T47D (cell line): ENCODE measurements around the gene DHX8.
"Not testable (repeated sequence)": the region's sequence is repeated elsewhere in the genome, so short reads cannot be mapped to it uniquely, and the experiment has no call there.

Experiments used
- DNase-seq, 2 experiments: peaks; one replicate each; pipeline versions ENCODE4 v3.0.0 to v3.0.0-alpha.2; 2011 to 2012; ENCODE audit warnings: low read depth in 1 of 2, low spot score in 1 of 2
- JUND ChIP-seq: IDR thresholded peaks from 2 replicates; pipeline ENCODE4 v1.6.1; 2012; ENCODE audit warnings: low read depth
- in situ Hi-C: cut with HindIII; loops from 2 replicates; pipeline ENCODE4 v1.10.0; 2016; ENCODE audit warnings: low sequenced_read_pairs, low pct_unique_long_range_greater_than_20kb

The DHX8 gene

GRCh38 chr17:43467981-43468581 is 15.7 kb upstream of the DHX8 start:
- in situ Hi-C loops = no loop called here
- no peak for DNase-seq
- no peak for TF ChIP-seq JUND

- no peak for TF ChIP-seq JUND
- in situ Hi-C loops = no loop called here
- no peak for DNase-seq
Observed at GRCh38 chr17:43468691-43469139, 15.1 kb upstream of the DHX8 start.

- DNase-seq = no peak
Observed at GRCh38 chr17:43469145-43469544, 14.6 kb upstream of the DHX8 start.

GRCh38 chr17:43471585-43472160 is 12.1 kb upstream of the DHX8 start:
- no peak for TF ChIP-seq JUND
- in situ Hi-C loops = no loop called here
- no peak for DNase-seq

More at GRCh38 chr17:43469145-43469544, 14.6 kb upstream of the DHX8 start:
- TF ChIP-seq JUND = no peak
- in situ Hi-C loops = no loop called here

GRCh38 chr17:43475494-43476089 is 8.2 kb upstream of the DHX8 start:
- DNase-seq = no peak
- TF ChIP-seq JUND = no peak
- in situ Hi-C loops = no loop called here

DNA sequence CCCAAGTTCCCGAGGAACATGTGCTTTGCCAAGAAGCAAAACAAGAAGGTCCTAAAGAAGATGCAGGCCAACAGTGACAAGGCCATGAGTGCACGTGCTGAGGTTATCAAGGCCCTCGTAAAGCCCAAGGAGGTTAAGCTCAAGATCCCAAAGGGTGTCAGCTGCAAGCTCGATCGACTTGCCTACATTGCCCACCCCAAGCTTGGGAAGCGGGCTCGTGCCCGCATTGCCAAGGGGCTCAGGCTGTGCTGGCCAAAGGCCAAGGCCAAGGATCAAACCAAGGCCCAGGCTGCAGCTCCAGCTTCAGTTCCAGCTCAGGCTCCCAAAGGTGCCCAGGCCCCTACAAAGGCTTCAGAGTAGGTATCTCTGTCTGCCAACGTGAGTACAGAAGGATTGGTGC is 7.5 kb upstream of the DHX8 start:
- in situ Hi-C loops = not testable (repeated sequence)

DNA sequence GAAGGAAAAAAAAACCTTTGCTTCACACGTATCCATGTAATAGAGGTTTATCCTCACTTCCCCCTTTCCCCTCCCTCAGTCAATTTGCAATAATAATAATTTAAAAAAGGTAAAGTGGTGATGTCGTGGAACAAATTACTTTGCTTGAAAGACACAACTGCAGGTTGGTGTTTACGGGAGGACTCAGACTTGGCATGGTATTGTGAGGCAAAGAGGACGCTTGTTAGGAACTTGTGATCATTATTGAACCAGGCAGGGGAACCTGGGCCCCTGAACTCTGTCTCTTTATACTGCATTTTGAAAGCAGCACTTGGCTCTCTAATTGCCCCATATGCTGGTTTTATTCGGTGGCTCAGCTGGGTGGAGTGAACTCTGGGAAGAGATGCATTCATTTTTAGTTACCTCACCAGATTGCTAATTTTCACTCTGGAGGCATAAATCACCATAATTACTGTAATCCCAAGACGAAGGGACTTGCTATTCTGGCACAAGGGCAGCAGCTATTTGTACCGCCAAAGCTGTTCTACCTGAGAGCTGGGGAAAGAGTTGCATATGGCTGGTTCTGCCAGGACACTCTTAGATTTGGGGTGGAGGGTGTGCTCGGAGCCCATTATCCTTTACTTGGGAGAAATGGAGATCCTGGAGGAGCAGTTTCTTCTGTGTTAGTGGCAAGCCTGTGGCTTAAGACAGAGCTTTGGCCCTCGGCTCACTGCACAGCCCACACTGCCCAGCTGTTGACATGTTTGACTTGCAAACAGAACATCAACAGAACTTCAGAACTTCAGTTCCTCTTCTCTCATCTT is 5.7 kb upstream of the DHX8 start:
- in situ Hi-C loops = no loop called here
- no peak for TF ChIP-seq JUND
- no peak for DNase-seq

More for the DNA sequence above, 7.5 kb upstream of the DHX8 start:
- not testable (repeated sequence) for DNase-seq

GRCh38 chr17:43479948-43480347 is 3.8 kb upstream of the DHX8 start:
- in situ Hi-C loops = no loop called here
- DNase-seq = no peak
- TF ChIP-seq JUND = no peak

DNA sequence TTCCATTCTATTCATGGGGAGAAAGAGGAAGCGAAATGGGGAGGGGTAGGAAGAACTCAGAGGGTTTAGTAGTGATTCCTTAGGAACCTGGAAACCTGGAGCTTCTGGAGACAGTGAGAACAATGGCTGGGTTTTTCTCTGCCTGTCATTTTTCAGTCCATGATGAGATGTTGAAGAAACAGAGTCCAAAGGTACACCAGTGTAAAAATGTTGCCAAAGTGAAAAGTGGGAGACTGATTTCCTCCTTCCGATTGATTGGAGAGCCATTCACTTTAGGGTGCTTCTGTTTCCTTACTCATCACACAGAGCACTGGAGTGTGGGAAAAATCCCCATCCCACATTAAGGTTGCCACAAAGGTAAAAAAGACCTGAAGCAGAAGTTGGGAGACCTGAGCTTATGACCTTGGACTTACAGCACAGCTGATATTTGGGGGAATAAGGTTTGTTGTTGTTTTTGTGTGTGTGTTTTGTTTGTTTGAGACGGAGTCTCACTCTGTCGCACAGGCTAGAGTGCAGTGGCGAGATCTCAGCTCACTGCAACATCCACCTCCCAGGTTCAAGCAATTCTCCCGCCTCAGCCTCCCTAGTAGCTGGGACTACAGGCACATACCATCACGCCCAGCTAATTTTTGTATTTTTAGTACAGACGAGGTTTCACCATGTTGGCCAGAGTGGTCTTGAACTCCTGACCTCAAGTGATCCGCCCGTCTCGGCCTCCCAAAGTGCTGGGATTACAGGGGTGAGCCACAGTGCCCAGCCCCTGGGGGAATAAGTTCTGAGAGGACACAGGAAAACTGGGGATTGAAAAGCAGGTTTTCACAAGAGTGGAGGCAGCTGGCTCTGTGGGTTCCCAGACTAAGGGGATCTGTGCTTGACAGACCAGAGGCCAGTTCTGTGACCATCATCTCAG is 1.4 kb upstream of the DHX8 start:
- no peak for TF ChIP-seq JUND
- in situ Hi-C loops = no loop called here
- DNase-seq = no peak

DNA sequence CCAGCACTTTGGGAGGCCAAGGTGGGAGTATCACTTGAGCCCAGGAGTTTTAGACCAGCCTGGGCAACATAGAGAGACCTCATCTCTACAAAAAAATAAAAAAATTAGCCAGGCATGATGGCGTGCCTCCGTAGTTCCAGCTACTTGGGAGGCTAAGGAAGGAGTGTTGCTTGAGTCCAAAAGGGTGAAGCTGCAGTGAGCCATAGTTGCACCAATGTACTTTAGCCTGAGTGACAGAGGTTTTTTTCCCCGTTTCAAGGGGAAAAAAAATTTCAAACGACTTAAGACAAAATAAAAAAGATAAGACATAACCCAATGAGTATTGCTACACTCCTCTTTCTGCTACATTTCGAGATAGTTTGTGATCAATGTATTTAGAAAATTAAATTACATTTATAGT is 6.8 kb downstream of the DHX8 start:
- TF ChIP-seq JUND = no peak

GRCh38 chr17:43509440-43509839 is 25.7 kb downstream of the DHX8 start:
- DNase-seq, in situ Hi-C loops: not testable (repeated sequence)

More for the DNA sequence above, 6.8 kb downstream of the DHX8 start:
- no peak for DNase-seq
- in situ Hi-C loops = no loop called here

- DNase-seq = not testable (repeated sequence)
Observed at GRCh38 chr17:43511199-43511598, 27.4 kb downstream of the DHX8 start.

More at GRCh38 chr17:43511199-43511598, 27.4 kb downstream of the DHX8 start:
- in situ Hi-C loops = not testable (repeated sequence)
